Renal pelvis (tissue), 12 donors: ENCODE measurements around the gene ATF6B. TPM values are rescaled to one million over a fixed set of nuclear protein-coding genes. Genes with fewer than 3 reads are reported as not detected.

Experiments
- DNase-seq: peaks from one replicate; pipeline ENCODE4 v3.0.0-alpha.2; 2013
- long read RNA-seq, 16 experiments: transcript quantifications; one replicate each; lab custom pipeline, GENCODE V29; 2026
- polyA plus RNA-seq, 3 donors: library from polyadenylated mRNA; unstranded; fragments of 120-200 nt; gene quantifications; one replicate each; pipeline ENCODE4 v1.2.1, GENCODE V29; 2013; ENCODE audit not compliant: insufficient read length in 3 of 3

ATF6B gene
- polyA plus RNA-seq = 100 to 1,000 TPM in 1 of 3 donors, 10 to 100 TPM in 2; 89.8 to 114 (median 96.6) TPM
- long read RNA-seq, donor 1, transcript ATF6B-210 (18 exons, 2,620 nt) = major isoform, 12 of 68 reads
- long read RNA-seq, donor 1, transcript ATF6B-212 (5 exons, 564 nt) = minor isoform, 9 of 68 reads
- long read RNA-seq, donor 1, transcript ATF6B-216 (8 exons, 1,176 nt) = major isoform, 12 of 68 reads
- long read RNA-seq, donor 1, partial matches to known transcripts = 30 of 68 reads
- long read RNA-seq, donor 1, other reads (novel, unspliced or antisense) = 0 of 68 reads
- long read RNA-seq, donor 2, transcript ATF6B-212 (5 exons, 564 nt) = minor isoform, 8 of 119 reads
- long read RNA-seq, donor 2, transcript ATF6B-216 (8 exons, 1,176 nt) = minor isoform, 15 of 119 reads
- long read RNA-seq, donor 2, transcript ATF6B-210 (18 exons, 2,620 nt) = major isoform, 22 of 119 reads
- long read RNA-seq, donor 2, partial matches to known transcripts = 69 of 119 reads
- long read RNA-seq, donor 2, other reads (novel, unspliced or antisense) = 0 of 119 reads
- long read RNA-seq, donor 3, transcript ATF6B-216 (8 exons, 1,176 nt) = major isoform, 14 of 70 reads
- long read RNA-seq, donor 3, transcript ATF6B-210 (18 exons, 2,620 nt) = major isoform, 14 of 70 reads
- long read RNA-seq, donor 3, partial matches to known transcripts = 39 of 70 reads
- long read RNA-seq, donor 3, other reads (novel, unspliced or antisense) = 0 of 70 reads
- long read RNA-seq, donor 4, transcript ATF6B-216 (8 exons, 1,176 nt) = major isoform, 14 of 104 reads
- long read RNA-seq, donor 4, transcript ATF6B-209 (18 exons, 2,624 nt) = minor isoform, 5 of 104 reads
- long read RNA-seq, donor 4, transcript ATF6B-210 (18 exons, 2,620 nt) = minor isoform, 13 of 104 reads
- long read RNA-seq, donor 4, transcript ATF6B-212 (5 exons, 564 nt) = minor isoform, 9 of 104 reads
- long read RNA-seq, donor 4, partial matches to known transcripts = 59 of 104 reads
- long read RNA-seq, donor 4, other reads (novel, unspliced or antisense) = 0 of 104 reads
- long read RNA-seq, donor 5, transcript ATF6B-216 (8 exons, 1,176 nt) = major isoform, 13 of 23 reads
- long read RNA-seq, donor 5, partial matches to known transcripts = 5 of 23 reads
- long read RNA-seq, donor 5, other reads (novel, unspliced or antisense) = 0 of 23 reads
- long read RNA-seq, donor 6, transcript ATF6B-210 (18 exons, 2,620 nt) = major isoform, 18 of 91 reads
- long read RNA-seq, donor 6, transcript ATF6B-216 (8 exons, 1,176 nt) = minor isoform, 17 of 91 reads
- long read RNA-seq, donor 6, transcript ATF6B-212 (5 exons, 564 nt) = minor isoform, 6 of 91 reads
- long read RNA-seq, donor 6, partial matches to known transcripts = 47 of 91 reads
- long read RNA-seq, donor 6, other reads (novel, unspliced or antisense) = 0 of 91 reads
- long read RNA-seq, donor 7, transcript ATF6B-212 (5 exons, 564 nt) = major isoform, 13 of 100 reads
- long read RNA-seq, donor 7, transcript ATF6B-210 (18 exons, 2,620 nt) = minor isoform, 12 of 100 reads
- long read RNA-seq, donor 7, transcript ATF6B-216 (8 exons, 1,176 nt) = minor isoform, 11 of 100 reads
- long read RNA-seq, donor 7, partial matches to known transcripts = 58 of 100 reads
- long read RNA-seq, donor 7, other reads (novel, unspliced or antisense) = 0 of 100 reads
- long read RNA-seq, donor 8, transcript ATF6B-216 (8 exons, 1,176 nt) = major isoform, 7 of 20 reads
- long read RNA-seq, donor 8, partial matches to known transcripts = 5 of 20 reads
- long read RNA-seq, donor 8, other reads (novel, unspliced or antisense) = 0 of 20 reads
- long read RNA-seq, donor 9, transcript ATF6B-216 (8 exons, 1,176 nt) = minor isoform, 10 of 98 reads
- long read RNA-seq, donor 9, transcript ATF6B-212 (5 exons, 564 nt) = minor isoform, 11 of 98 reads
- long read RNA-seq, donor 9, transcript ATF6B-210 (18 exons, 2,620 nt) = major isoform, 19 of 98 reads
- long read RNA-seq, donor 9, partial matches to known transcripts = 54 of 98 reads
- long read RNA-seq, donor 9, other reads (novel, unspliced or antisense) = 0 of 98 reads
- long read RNA-seq, donor 10, transcript ATF6B-212 (5 exons, 564 nt) = minor isoform, 7 of 110 reads
- long read RNA-seq, donor 10, transcript ATF6B-216 (8 exons, 1,176 nt) = major isoform, 16 of 110 reads
- long read RNA-seq, donor 10, transcript ATF6B-210 (18 exons, 2,620 nt) = minor isoform, 9 of 110 reads
- long read RNA-seq, donor 10, partial matches to known transcripts = 77 of 110 reads
- long read RNA-seq, donor 10, other reads (novel, unspliced or antisense) = 0 of 110 reads
- long read RNA-seq, donor 11, transcript ATF6B-210 (18 exons, 2,620 nt) = minor isoform, 5 of 41 reads
- long read RNA-seq, donor 11, transcript ATF6B-216 (8 exons, 1,176 nt) = major isoform, 9 of 41 reads
- long read RNA-seq, donor 11, transcript ATF6B-212 (5 exons, 564 nt) = minor isoform, 8 of 41 reads
- long read RNA-seq, donor 11, partial matches to known transcripts = 17 of 41 reads
- long read RNA-seq, donor 11, other reads (novel, unspliced or antisense) = 0 of 41 reads
- long read RNA-seq, donor 12, transcript ATF6B-212 (5 exons, 564 nt) = minor isoform, 5 of 115 reads
- long read RNA-seq, donor 12, transcript ATF6B-210 (18 exons, 2,620 nt) = major isoform, 20 of 115 reads
- long read RNA-seq, donor 12, transcript ATF6B-216 (8 exons, 1,176 nt) = major isoform, 20 of 115 reads
- long read RNA-seq, donor 12, partial matches to known transcripts = 61 of 115 reads
- long read RNA-seq, donor 12, other reads (novel, unspliced or antisense) = 0 of 115 reads
- long read RNA-seq, donor 13, transcript ATF6B-216 (8 exons, 1,176 nt) = major isoform, 15 of 40 reads
- long read RNA-seq, donor 13, partial matches to known transcripts = 21 of 40 reads
- long read RNA-seq, donor 13, other reads (novel, unspliced or antisense) = 0 of 40 reads
- long read RNA-seq, donor 14, transcript ATF6B-212 (5 exons, 564 nt) = major isoform, 34 of 237 reads
- long read RNA-seq, donor 14, transcript ATF6B-216 (8 exons, 1,176 nt) = minor isoform, 27 of 237 reads
- long read RNA-seq, donor 14, transcript ATF6B-210 (18 exons, 2,620 nt) = minor isoform, 14 of 237 reads
- long read RNA-seq, donor 14, partial matches to known transcripts = 158 of 237 reads
- long read RNA-seq, donor 14, other reads (novel, unspliced or antisense) = 0 of 237 reads
- long read RNA-seq, donor 15, transcript ATF6B-210 (18 exons, 2,620 nt) = major isoform, 19 of 126 reads
- long read RNA-seq, donor 15, transcript ATF6B-212 (5 exons, 564 nt) = minor isoform, 7 of 126 reads
- long read RNA-seq, donor 15, transcript ATF6B-216 (8 exons, 1,176 nt) = minor isoform, 14 of 126 reads
- long read RNA-seq, donor 15, transcript ATF6B-211 (18 exons, 2,532 nt) = minor isoform, 6 of 126 reads
- long read RNA-seq, donor 15, partial matches to known transcripts = 77 of 126 reads
- long read RNA-seq, donor 15, other reads (novel, unspliced or antisense) = 0 of 126 reads
- long read RNA-seq, donor 16, transcript ATF6B-212 (5 exons, 564 nt) = minor isoform, 9 of 108 reads
- long read RNA-seq, donor 16, transcript ATF6B-210 (18 exons, 2,620 nt) = major isoform, 16 of 108 reads
- long read RNA-seq, donor 16, transcript ATF6B-216 (8 exons, 1,176 nt) = minor isoform, 15 of 108 reads
- long read RNA-seq, donor 16, partial matches to known transcripts = 65 of 108 reads
- long read RNA-seq, donor 16, other reads (novel, unspliced or antisense) = 0 of 108 reads

GRCh38 chr6:32127717-32128592 lies at the start of gene ATF6B:
ATF6B (minus strand) TSS chr6:32128246; CDS start chr6:32128207, 39 bp downstream.
- DNase-seq = peak; percentile 100

DNA sequence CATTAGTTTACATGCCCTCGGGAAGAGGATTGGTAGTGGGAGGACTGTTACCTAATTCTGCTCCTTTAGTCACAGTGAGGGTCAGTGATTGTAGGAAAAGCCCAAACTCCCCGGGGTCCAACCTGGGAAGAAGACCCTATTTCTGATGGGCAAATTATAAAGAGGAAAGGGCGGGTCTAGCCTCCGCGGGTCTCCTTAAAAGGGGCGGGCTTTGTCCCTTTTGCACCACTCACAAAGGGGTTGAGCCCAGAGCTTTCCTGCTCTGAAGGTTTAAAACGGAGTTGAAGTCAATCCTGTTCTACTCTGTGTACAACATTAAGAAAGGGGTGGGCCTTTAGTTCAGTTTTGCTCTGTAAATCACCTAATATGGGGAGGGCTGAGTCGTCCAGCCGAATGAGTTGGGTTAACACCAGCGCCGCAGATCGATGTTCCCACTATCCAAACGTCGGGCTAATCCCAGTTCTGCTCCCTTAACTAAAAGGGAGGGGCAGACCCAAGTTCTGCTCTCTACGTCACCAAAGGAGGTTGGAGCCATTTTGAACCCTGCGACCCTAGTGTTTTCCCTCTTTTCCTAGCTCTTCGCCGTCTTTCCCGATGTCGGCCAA lies 49.2 kb upstream of the ATF6B start:
- no peak for DNase-seq

- DNase-seq = no peak
Measured at GRCh38 chr6:32176476-32177182, 48.6 kb upstream of the ATF6B start.

- DNase-seq = peak; percentile 97
Measured at GRCh38 chr6:32175711-32176475, 47.8 kb upstream of the ATF6B start, which contains the start of gene AGPAT1. AGPAT1 (minus strand) TSS chr6:32176084; CDS start chr6:32171496, 4,588 bp downstream.

DNA sequence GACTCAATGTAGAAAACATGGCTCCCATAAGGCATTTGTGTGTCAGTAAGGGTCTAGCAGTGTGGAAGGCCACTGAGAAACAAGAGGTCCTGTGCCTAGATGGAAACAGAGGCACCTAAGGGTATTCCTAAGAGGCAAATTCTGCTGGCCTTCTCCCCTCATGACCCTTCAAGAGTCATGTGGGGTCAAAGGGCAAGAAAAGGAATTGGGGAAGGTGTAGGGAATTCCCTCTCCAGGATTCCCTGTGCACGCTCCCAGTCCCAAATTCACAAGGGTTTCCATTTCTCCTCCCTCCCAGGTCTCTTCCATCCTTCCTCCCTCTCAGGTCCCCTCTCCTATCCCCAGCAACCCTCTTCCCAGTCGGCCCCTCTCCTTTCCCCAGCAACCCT lies 47.3 kb upstream of the ATF6B start:
- DNase-seq = no peak

GRCh38 chr6:32174416-32174815 lies 46.4 kb upstream of the ATF6B start:
- DNase-seq = no peak

- DNase-seq = no peak
Measured at GRCh38 chr6:32173051-32173727, 45.1 kb upstream of the ATF6B start.

GRCh38 chr6:32171234-32171633 lies 43.2 kb upstream of the ATF6B start:
- DNase-seq = no peak

GRCh38 chr6:32170294-32170693 lies 42.2 kb upstream of the ATF6B start:
- DNase-seq = no peak

DNA sequence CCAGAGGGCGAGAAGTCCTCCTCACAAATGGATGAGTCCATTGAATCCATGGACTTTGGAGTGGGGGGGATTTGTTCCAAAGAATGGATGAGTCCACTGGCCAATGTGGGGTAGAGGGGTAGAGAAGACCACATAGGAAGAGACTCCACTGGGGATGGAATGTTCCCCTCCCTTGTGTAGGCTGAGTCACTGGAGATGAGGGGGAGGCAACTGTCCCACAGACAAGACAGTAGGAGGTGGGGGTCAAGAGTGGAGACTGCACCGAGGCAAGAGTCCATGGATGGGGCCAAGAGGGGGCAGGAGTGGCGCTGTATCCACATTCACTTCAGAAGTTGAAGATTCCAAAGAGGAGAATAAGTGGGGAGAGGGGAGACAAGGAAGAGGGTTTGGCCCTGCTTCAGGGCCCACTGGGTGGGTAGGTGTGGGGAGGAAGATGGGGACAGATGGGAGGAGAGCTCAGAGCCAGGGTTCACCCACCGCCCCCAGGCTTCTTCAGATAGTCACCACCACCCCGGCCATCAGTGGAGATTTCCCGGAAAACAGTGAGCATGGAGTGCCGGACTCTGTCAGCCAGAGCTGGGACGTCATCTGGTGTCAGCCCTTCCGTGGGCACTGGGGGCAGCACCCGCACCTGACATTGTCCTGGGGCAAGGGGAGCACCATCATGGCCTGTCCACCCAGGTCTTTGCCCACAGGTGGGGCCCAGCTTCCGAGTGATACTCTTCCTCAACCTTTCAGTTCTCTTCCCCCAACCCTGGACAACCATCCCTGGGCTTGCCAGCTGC lies 41.0 kb upstream of the ATF6B start:
- no peak for DNase-seq

- DNase-seq = no peak
Measured at GRCh38 chr6:32168350-32168749, 40.3 kb upstream of the ATF6B start.

DNA sequence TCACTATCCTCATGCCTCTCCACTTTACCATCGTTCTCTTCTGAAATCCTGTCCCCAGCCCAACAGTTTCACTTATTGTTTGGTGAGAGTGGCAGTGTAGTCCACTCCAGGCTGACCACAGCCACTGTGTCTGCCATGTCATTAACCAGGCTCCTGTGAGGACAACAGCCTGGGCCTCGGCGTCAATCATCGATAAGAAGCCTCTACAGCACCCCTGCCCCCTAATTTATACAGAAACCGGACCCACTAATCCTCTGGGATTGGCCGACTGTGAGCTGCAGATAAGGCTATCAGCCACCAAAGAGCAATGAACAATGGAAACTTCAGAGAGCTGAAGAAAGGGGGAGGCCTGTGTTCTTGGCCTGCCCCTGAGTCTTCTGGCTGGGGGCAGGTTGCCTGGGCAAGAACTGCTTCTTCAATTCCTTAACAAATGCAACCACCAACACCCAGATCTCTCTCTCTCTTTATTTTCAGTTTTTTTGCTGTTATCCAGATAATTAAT lies 39.8 kb upstream of the ATF6B start:
- no peak for DNase-seq
